ENCODE measurements around the gene JARID2. TPM values are rescaled to one million over a fixed set of nuclear protein-coding genes. Genes with fewer than 3 reads are reported as not detected.
"Not testable (repeated sequence)": the region's sequence is repeated elsewhere in the genome, so short reads cannot be mapped to it uniquely, and the experiment has no call there.

The JARID2 gene
- total RNA-seq, 1 donor from 2014 or later = 12.5 TPM

GRCh38 chr6:15284743-15285142, 38.9 kb downstream of the JARID2 start:
- H3K27ac Mint-ChIP-seq (ENCODE audit: unreplicated experiment) = peak overlapping the region; percentile 87
- H3K27me3 Mint-ChIP-seq (ENCODE audit: unreplicated experiment) = no peaks in the 10 kb centered on the region
- peaks cover 54% of the 10 kb centered on the region for H3K4me1 Mint-ChIP-seq (ENCODE audit: unreplicated experiment)
- H3K36me3 Mint-ChIP-seq (ENCODE audit: unreplicated experiment) = peaks cover 3% of the 10 kb centered on the region
- no peak overlapping the region for H3K4me3 Mint-ChIP-seq (ENCODE audit: unreplicated experiment)
- no peak for DNase-seq (ENCODE audit: extremely low spot score, unreplicated experiment)
- H3K9me3 Mint-ChIP-seq (ENCODE audit: unreplicated experiment) = no peaks in the 10 kb centered on the region
- no peak for TF ChIP-seq CTCF (IDR thresholded peaks at IDR 0.05)

GRCh38 chr6:15285682-15286294, 39.9 kb downstream of the JARID2 start:
- TF ChIP-seq CTCF (IDR thresholded peaks at IDR 0.05) = peak; percentile 20
- Mint-ChIP-seq H3K4me3 (ENCODE audit: unreplicated experiment) (no peak overlapping the region), H3K4me1 (ENCODE audit: unreplicated experiment) (peaks cover 46% of the 10 kb centered on the region), H3K36me3 (ENCODE audit: unreplicated experiment) (peaks cover 3% of the 10 kb centered on the region), H3K27ac (ENCODE audit: unreplicated experiment) (no peak overlapping the region), H3K9me3 (ENCODE audit: unreplicated experiment) (no peaks in the 10 kb centered on the region), H3K27me3 (ENCODE audit: unreplicated experiment) (no peaks in the 10 kb centered on the region)
- no peak for DNase-seq (ENCODE audit: extremely low spot score, unreplicated experiment)

GRCh38 chr6:15287670-15288375, 42.0 kb downstream of the JARID2 start:
- Mint-ChIP-seq H3K4me3 (ENCODE audit: unreplicated experiment) (no peak overlapping the region), H3K27ac (ENCODE audit: unreplicated experiment) (no peak overlapping the region), H3K9me3 (ENCODE audit: unreplicated experiment) (no peaks in the 10 kb centered on the region), H3K27me3 (ENCODE audit: unreplicated experiment) (no peaks in the 10 kb centered on the region), H3K36me3 (ENCODE audit: unreplicated experiment) (peaks cover 3% of the 10 kb centered on the region), H3K4me1 (ENCODE audit: unreplicated experiment) (peaks cover 39% of the 10 kb centered on the region)
- no peak for DNase-seq (ENCODE audit: extremely low spot score, unreplicated experiment)
- no peak for TF ChIP-seq CTCF (IDR thresholded peaks at IDR 0.05)

GRCh38 chr6:15288856-15289255, 43.0 kb downstream of the JARID2 start:
- Mint-ChIP-seq H3K4me3 (ENCODE audit: unreplicated experiment) (no peak overlapping the region), H3K27me3 (ENCODE audit: unreplicated experiment) (no peaks in the 10 kb centered on the region), H3K36me3 (ENCODE audit: unreplicated experiment) (peaks cover 3% of the 10 kb centered on the region), H3K27ac (ENCODE audit: unreplicated experiment) (no peak overlapping the region), H3K9me3 (ENCODE audit: unreplicated experiment) (no peaks in the 10 kb centered on the region), H3K4me1 (ENCODE audit: unreplicated experiment) (peaks cover 33% of the 10 kb centered on the region)
- DNase-seq (ENCODE audit: extremely low spot score, unreplicated experiment) = no peak
- no peak for TF ChIP-seq CTCF (IDR thresholded peaks at IDR 0.05)

- DNase-seq (ENCODE audit: extremely low spot score, unreplicated experiment); H3K36me3 Mint-ChIP-seq (ENCODE audit: unreplicated experiment); H3K4me3 Mint-ChIP-seq (ENCODE audit: unreplicated experiment); H3K27me3 Mint-ChIP-seq (ENCODE audit: unreplicated experiment); H3K9me3 Mint-ChIP-seq (ENCODE audit: unreplicated experiment): not testable (repeated sequence)
- Mint-ChIP-seq H3K27ac (ENCODE audit: unreplicated experiment) (peak overlapping the region; percentile 5), H3K4me1 (ENCODE audit: unreplicated experiment) (peaks cover 27% of the 10 kb centered on the region)
These were observed 43.6 kb downstream of the JARID2 start for GRCh38 chr6:15289456-15289855.

Measured in osteocyte (in vitro differentiated cells).